GM12878 (cell line): Measurements from ENCODE around the gene CTBP1. TPM values are rescaled to one million over a fixed set of nuclear protein-coding genes. Genes with fewer than 3 reads are reported as not detected.

ENCODE experiments used
- ATF7 ChIP-seq: fragments of 450-650 bp; IDR thresholded peaks from 2 replicates; pipeline ENCODE4 v1.6.1; 2016; ENCODE audit warnings: low read depth, mild to moderate bottlenecking
- BACH1 ChIP-seq: fragments of 450-650 bp; IDR thresholded peaks from 2 replicates; pipeline ENCODE4 v1.6.1; 2017; ENCODE audit warnings: mild to moderate bottlenecking, borderline replicate concordance
- BCLAF1 ChIP-seq: fragments of 450-650 bp; IDR thresholded peaks from 2 replicates; pipeline ENCODE4 v1.6.1; 2017; ENCODE audit warnings: antibody characterized with exemption, mild to moderate bottlenecking, moderate library complexity
- CBX5 ChIP-seq: sonication (generic); IDR thresholded peaks from 2 replicates; pipeline ENCODE4 v1.6.1; 2016; ENCODE audit warnings: low read depth, moderate library complexity, mild to moderate bottlenecking, inconsistent platforms
- CEBPB ChIP-seq, 2 experiments: fragments of 150-350 bp in 1 of 2; IDR thresholded peaks; 2 replicates each; pipeline ENCODE4 v1.6.1; 2012 to 2014; ENCODE audit warnings: low read depth in 2 of 2, low read length in 2 of 2, borderline replicate concordance in 1 of 2, inconsistent platforms in 1 of 2
- ESRRA ChIP-seq: IDR thresholded peaks from 2 replicates; pipeline ENCODE4 v1.6.1; 2012; ENCODE audit warnings: mild to moderate bottlenecking, low read length, improper control_type of control experiment
- EZH2 ChIP-seq: IDR thresholded peaks from 2 replicates; pipeline ENCODE4 v1.6.1; 2012; ENCODE audit warnings: low read depth, mild to moderate bottlenecking, control low read depth, inconsistent platforms, low read length, borderline replicate concordance; ENCODE audit not compliant: control insufficient read depth
- FOS ChIP-seq: IDR thresholded peaks from 3 replicates; pipeline ENCODE4 v1.6.1; 2011; ENCODE audit warnings: borderline replicate concordance; ENCODE audit not compliant: insufficient read length; ENCODE audit errors: extremely low read depth
- FOXM1 ChIP-seq: IDR thresholded peaks from 2 replicates; pipeline ENCODE4 v1.6.1; 2012; ENCODE audit warnings: low read depth, mild to moderate bottlenecking, inconsistent platforms, low read length, moderate library complexity
- HDAC6 ChIP-seq: fragments of 200-600 bp; sonication (generic); IDR thresholded peaks from one replicate; pipeline ENCODE4 v1.8.0; 2017; ENCODE audit warnings: antibody characterized with exemption; ENCODE audit not compliant: unreplicated experiment
- MLLT1 ChIP-seq: fragments of 450-650 bp; IDR thresholded peaks from 2 replicates; pipeline ENCODE4 v1.6.1; 2016; ENCODE audit warnings: mild to moderate bottlenecking
- MTA3 ChIP-seq: IDR thresholded peaks from 2 replicates; pipeline ENCODE4 v1.6.1; 2012; ENCODE audit warnings: low read length, inconsistent platforms, borderline replicate concordance
- MXI1 ChIP-seq: fragments of 150-350 bp; IDR thresholded peaks from 2 replicates; pipeline ENCODE4 v1.6.1; 2011; ENCODE audit warnings: low read depth, mild to moderate bottlenecking, inconsistent platforms, low read length, improper control_type of control experiment
- PAX5 ChIP-seq: IDR thresholded peaks from 2 replicates; pipeline ENCODE4 v1.6.1; 2011; ENCODE audit warnings: low read depth, low read length, borderline replicate concordance
- PKNOX1 ChIP-seq: fragments of 450-650 bp; IDR thresholded peaks from 2 replicates; pipeline ENCODE4 v1.6.1; 2016; ENCODE audit warnings: mild to moderate bottlenecking
- POLR2A ChIP-seq: IDR thresholded peaks from 2 replicates; pipeline ENCODE4 v1.6.1; 2011; ENCODE audit warnings: low read depth, mild to moderate bottlenecking, low read length
- RAD21 ChIP-seq: IDR thresholded peaks from 2 replicates; pipeline ENCODE4 v1.6.1; 2011; ENCODE audit warnings: mild to moderate bottlenecking, low read depth, low read length, moderate library complexity; ENCODE audit not compliant: insufficient read depth
- SREBF2 ChIP-seq: IDR thresholded peaks from 2 replicates; pipeline ENCODE4 v1.6.1; 2012; ENCODE audit warnings: mild to moderate bottlenecking, low read length
- STAT1 ChIP-seq: fragments of 450-650 bp; conservative IDR thresholded peaks from 2 replicates; pipeline ENCODE4 v1.6.1; 2014; ENCODE audit warnings: antibody characterized with exemption, mild to moderate bottlenecking
- TBL1XR1 ChIP-seq: IDR thresholded peaks from 2 replicates; pipeline ENCODE4 v1.6.1; 2012; ENCODE audit warnings: low read depth, low read length, improper control_type of control experiment
- TCF3 ChIP-seq: IDR thresholded peaks from 2 replicates; pipeline ENCODE4 v1.6.1; 2012; ENCODE audit warnings: low read depth, mild to moderate bottlenecking, low read length, borderline replicate concordance; ENCODE audit not compliant: insufficient read depth
- TCF7 ChIP-seq: IDR thresholded peaks from 2 replicates; pipeline ENCODE4 v1.6.1; 2014; ENCODE audit warnings: antibody characterized with exemption, borderline replicate concordance
- USF1 ChIP-seq: IDR thresholded peaks from 2 replicates; pipeline ENCODE4 v1.6.1; 2011; ENCODE audit warnings: borderline replicate concordance, low read depth, mild to moderate bottlenecking, moderate library complexity, mixed read lengths, low read length; ENCODE audit not compliant: insufficient read depth; ENCODE audit errors: extremely low read length
- ZBTB33 ChIP-seq: fragments of 450-650 bp; IDR thresholded peaks from 2 replicates; pipeline ENCODE4 v1.6.1; 2017; ENCODE audit warnings: mild to moderate bottlenecking
- polyA plus RNA-seq, 11 experiments: library from polyadenylated mRNA; depleted of rRNA in 4 of 11; unstranded in 6 of 11; stranded (reverse) in 5 of 11; fragments of >200 nt; fragmentation: Nextera tagmentation in 4 of 11; fragmentation: Illumina TruSeq in 1 of 11; extraction: Ambion mirVana in 4 of 11; extraction: Trizol in 1 of 11; gene quantifications; 1 replicate in 1 of 11; 2 replicates in 10 of 11; pipeline versions ENCODE4 v1.2.1 to v1.2.3, GENCODE V29; 2011 to 2016; ENCODE audit warnings: inconsistent platforms in 2 of 11, missing spikeins in 2 of 11, low read depth in 1 of 11
- total RNA-seq, 4 experiments: library from RNA; depleted of rRNA in 3 of 4; stranded (reverse); fragments of >200 nt in 3 of 4; fragmentation: Illumina TruSeq in 1 of 4; extraction: Trizol in 1 of 4; gene quantifications; 2 replicates each; pipeline versions ENCODE4 v1.2.1 to v1.2.3, GENCODE V29; 2013 to 2021

The CTBP1 gene
- total and polyA plus RNA-seq, 10 of the 15 experiments (the other 5 are each of a cell fraction or from before 2014, with no cell fraction given), result 7.4 to 182 (median 63.1) TPM

GRCh38 chr4:1249148-1249730 is 309 bp upstream of the CTBP1 start (continued):
- TF ChIP-seq ZBTB33 (no peak), MLLT1 (no peak), FOS (no peak), CEBPB (IDR thresholded peaks at IDR 0.05; ENCODE audit: borderline replicate concordance in 1 of 2, low read depth in 2 of 2, low read length in 2 of 2) (no peak), MTA3 (no peak), ATF7 (no peak), PKNOX1 (no peak), MXI1 (no peak), HDAC6 (no peak), RAD21 (no peak), TCF3 (0 out of 2 replicates have a peak, but pooled peaks have one; percentile 26), PAX5 (no peak), EZH2 (no peak), USF1 (no peak), SREBF2 (no peak), TBL1XR1 (no peak), POLR2A (no peak), ESRRA (no peak), BACH1 (peak; percentile 72), BCLAF1 (no peak), CBX5 (no peak), STAT1 (no peak), FOXM1 (no peak), TCF7 (no peak)
